ENCODE measurements around the gene GPX5. TPM values are rescaled to one million over a fixed set of nuclear protein-coding genes. Genes with fewer than 3 reads are reported as not detected.

The GPX5 gene
- polyA plus RNA-seq, 1 donor from 2014 or later = not detected

Other genes starting within 250 kb of the GPX5 start
- gene PGBD1, start 244.3 kb upstream of the GPX5 start, polyA plus RNA-seq = 32.3 and 34.6 TPM in 2 replicates
- gene ZSCAN31, start 189.7 kb upstream of the GPX5 start, polyA plus RNA-seq = 2.6 and 7.5 TPM in 2 replicates
- 14.9 and 15.8 TPM in 2 replicates for gene ZKSCAN3, start 175.9 kb upstream of the GPX5 start, polyA plus RNA-seq
- gene ZSCAN12, start 126.1 kb upstream of the GPX5 start, polyA plus RNA-seq = 20.3 and 20.6 TPM in 2 replicates
- 14.7 and 17.4 TPM in 2 replicates for gene ZSCAN23, start 82.4 kb upstream of the GPX5 start, polyA plus RNA-seq
- gene GPX6, start 10.1 kb upstream of the GPX5 start, polyA plus RNA-seq = not detected in 2 replicates

Measured in neural cell (in vitro differentiated cells).